ENCODE results near the gene BCL2L11.

The BCL2L11 gene

DNA sequence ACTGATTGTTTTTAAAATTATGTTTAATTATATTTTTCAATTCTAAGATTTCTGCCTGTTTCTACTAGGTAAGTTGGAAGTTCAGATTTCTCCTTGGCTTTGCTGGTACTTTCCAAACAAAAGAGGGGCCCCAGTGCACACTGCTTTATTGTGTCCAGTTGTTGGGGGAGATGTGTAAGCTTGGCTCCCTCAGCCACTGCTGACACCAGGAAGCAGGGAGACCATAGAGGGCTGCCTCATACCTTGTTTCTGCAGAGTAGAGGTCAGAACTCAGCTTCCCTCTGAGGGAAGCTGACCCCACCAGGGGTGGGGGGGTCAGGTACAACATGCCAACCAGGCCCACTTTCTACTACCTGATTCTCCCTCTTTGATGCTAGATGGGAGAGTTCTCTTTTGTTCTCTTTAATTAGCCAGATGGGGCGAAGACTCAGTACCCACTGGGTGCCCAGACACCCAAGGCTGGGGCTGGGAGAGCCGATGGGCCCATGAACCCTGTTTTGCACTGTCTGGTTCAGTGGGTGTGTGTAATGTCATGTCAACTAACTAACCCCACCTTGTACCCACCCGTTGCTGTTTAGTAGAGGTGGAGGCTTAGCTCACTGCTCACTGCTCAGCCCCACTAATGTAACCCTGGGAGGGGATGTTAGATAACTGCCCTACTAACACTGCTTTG, 14.7 kb downstream of the BCL2L11 start:
- no peak overlapping the region for H3K4me3 ChIP-seq (replicated peaks; ENCODE audit: low read depth, low read length)
- no peak for DNase-seq (ENCODE audit: low read depth)
- TF ChIP-seq, protein P1, sequence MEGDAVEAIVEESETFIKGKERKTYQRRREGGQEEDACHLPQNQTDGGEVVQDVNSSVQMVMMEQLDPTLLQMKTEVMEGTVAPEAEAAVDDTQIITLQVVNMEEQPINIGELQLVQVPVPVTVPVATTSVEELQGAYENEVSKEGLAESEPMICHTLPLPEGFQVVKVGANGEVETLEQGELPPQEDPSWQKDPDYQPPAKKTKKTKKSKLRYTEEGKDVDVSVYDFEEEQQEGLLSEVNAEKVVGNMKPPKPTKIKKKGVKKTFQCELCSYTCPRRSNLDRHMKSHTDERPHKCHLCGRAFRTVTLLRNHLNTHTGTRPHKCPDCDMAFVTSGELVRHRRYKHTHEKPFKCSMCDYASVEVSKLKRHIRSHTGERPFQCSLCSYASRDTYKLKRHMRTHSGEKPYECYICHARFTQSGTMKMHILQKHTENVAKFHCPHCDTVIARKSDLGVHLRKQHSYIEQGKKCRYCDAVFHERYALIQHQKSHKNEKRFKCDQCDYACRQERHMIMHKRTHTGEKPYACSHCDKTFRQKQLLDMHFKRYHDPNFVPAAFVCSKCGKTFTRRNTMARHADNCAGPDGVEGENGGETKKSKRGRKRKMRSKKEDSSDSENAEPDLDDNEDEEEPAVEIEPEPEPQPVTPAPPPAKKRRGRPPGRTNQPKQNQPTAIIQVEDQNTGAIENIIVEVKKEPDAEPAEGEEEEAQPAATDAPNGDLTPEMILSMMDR (IDR thresholded peaks at IDR 0.05; ENCODE audit: low read length, missing control alignments): no peak

DNA sequence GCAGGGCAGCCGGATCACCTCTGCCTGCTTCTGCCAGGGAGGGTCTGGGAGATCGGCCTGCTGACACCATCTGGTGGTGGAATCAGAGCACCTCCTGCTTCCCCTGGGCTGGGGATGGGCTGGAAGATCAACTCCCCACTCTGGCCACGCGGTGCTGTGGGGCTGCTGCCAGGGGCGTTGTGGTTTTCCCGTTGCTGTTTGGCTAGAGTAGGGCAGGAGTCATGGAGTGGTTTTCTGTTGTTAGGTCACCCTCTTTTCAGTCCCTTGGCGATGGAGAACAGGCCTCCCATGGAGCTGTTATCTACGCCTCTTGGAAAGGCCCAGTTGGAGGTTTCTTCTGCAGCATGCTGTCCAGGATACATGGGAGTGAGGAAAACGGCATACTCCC, 15.2 kb downstream of the BCL2L11 start:
- DNase-seq (ENCODE audit: low read depth): peak; percentile 73
- TF ChIP-seq, protein P1 (IDR thresholded peaks at IDR 0.05; ENCODE audit: low read length, missing control alignments): peak; percentile 35
- no peak overlapping the region for H3K4me3 ChIP-seq (replicated peaks; ENCODE audit: low read depth, low read length)

DNA sequence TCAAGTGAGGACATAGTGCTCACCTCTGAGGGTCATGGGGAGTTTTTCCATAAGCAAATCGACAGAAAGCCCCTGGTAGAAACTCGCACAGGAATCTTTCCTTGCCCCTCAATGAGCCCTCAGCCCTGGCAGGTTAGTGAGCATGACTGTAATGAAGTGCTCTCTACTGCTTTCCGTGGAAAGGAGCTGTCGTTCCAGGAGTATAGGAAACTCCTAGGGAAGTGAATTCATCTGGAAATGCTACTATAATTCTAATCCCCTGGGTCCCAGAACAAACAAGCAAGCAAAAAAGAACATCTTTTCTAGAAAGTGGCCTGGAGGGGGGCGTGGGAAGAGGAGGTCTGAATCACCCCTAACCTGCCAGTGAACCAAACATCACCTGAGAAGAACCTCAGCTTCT, 18.1 kb downstream of the BCL2L11 start:
- TF ChIP-seq, protein P1 (IDR thresholded peaks at IDR 0.05; ENCODE audit: low read length, missing control alignments): no peak
- no peak for DNase-seq (ENCODE audit: low read depth)
- H3K4me3 ChIP-seq (replicated peaks; ENCODE audit: low read depth, low read length): no peak overlapping the region

DNA sequence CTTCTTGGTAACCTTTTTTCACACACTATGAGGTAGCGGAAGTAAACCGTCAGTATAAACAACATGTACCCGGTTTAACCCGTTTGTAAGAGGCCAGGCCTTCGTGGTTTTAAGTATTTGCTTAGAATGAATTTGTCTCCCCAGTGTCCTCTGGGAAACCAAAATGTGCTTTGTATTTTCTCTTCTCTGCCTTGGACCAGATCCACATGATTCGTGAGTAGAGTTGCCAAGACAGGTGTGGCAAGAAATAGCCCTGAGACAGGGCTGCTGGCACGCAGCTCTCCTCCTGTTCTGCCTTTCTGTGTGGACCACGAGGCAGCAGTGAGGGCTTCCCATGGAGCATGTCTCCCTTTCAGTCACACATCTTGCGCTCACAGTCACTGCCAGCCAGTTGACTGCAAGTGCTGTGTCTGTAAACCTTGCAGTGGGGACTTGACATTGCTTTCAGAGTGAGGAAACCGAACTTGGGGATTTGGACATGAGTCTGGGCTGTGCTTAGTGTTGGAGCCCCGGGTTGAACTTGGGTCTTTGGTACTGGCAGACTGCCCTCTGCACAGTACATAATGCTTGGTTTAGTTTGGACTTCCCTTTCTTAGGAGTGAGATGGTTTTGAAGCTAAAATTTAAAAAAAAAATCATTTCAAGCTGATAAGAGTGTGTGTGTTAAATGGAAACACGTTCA, 19.1 kb downstream of the BCL2L11 start:
- TF ChIP-seq, protein P1 (IDR thresholded peaks at IDR 0.05; ENCODE audit: low read length, missing control alignments): no peak
- no peak for DNase-seq (ENCODE audit: low read depth)
- no peak overlapping the region for H3K4me3 ChIP-seq (replicated peaks; ENCODE audit: low read depth, low read length)

DNA sequence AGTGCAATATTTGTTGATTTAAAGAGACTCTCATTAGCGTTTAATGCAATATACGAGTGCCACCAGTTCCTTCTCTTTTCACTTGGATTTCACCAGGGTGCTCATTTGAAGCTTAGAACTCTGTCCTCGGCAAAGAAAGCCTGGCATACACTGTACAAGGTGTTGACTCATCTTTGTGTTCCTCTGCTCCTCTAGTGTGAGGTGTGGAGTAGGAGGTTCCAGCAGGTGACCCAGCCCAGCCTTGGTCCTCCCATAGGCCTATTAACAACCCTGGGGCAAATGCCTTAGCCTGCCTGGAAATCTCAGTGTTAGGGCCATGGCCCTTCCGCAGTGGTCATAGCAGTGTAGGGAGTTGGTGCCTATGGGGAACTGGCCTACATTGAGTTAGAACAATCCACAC, 20.1 kb downstream of the BCL2L11 start:
- DNase-seq (ENCODE audit: low read depth): no peak
- TF ChIP-seq, protein P1 (IDR thresholded peaks at IDR 0.05; ENCODE audit: low read length, missing control alignments): no peak

DNA sequence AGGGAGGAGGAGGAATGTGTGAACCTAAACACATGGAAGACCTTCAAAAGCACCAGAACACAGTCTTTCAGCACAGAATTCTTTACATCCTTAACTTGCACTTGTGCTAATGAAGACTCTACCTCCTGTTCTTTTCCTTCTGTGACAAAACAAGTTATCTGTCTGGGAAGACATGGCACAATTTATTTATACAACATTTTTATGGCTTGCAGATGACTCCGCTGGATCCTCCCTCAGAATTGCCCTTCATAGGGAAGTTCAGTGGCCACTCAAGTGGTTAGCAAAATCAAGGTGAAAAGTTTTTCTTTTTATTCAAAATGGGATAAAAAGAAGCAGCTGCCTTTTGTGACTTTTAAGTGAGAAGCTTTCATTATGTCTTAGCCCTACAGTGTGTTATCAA, 21.4 kb downstream of the BCL2L11 start:
- TF ChIP-seq, protein P1 (IDR thresholded peaks at IDR 0.05; ENCODE audit: low read length, missing control alignments): no peak
- H3K4me3 ChIP-seq (replicated peaks; ENCODE audit: low read depth, low read length): no peak overlapping the region

More for the DNA sequence above, 20.1 kb downstream of the BCL2L11 start:
- no peak overlapping the region for H3K4me3 ChIP-seq (replicated peaks; ENCODE audit: low read depth, low read length)

More for the DNA sequence above, 21.4 kb downstream of the BCL2L11 start:
- DNase-seq (ENCODE audit: low read depth): no peak
